DOHH2 (cell line): ENCODE data around the gene UBAP1.
"Not testable (repeated sequence)": the region's sequence is repeated elsewhere in the genome, so short reads cannot be mapped to it uniquely, and the experiment has no call there.

Experiments used
- H3F3A ChIP-seq: fragments of 200-600 bp; sonication (generic), shearing (Covaris generic); 2 replicates; pipeline ENCODE4 v1.6.0; 2016; ENCODE audit warnings: antibody characterized with exemption, mild to moderate bottlenecking; ENCODE audit not compliant: control insufficient read depth, insufficient read depth
- H3K27ac ChIP-seq: fragments of 200-600 bp; sonication (generic); 2 replicates; pipeline ENCODE4 v1.5.1; 2014; ENCODE audit warnings: low read depth, mild to moderate bottlenecking, low read length, moderate library complexity
- H3K27me3 ChIP-seq: fragments of 200-600 bp; sonication (generic); 2 replicates; pipeline ENCODE4 v1.6.1; 2014; ENCODE audit warnings: mild to moderate bottlenecking, low read length, mixed read lengths; ENCODE audit not compliant: control insufficient read depth
- H3K36me3 ChIP-seq: fragments of 200-600 bp; sonication (generic); 2 replicates; pipeline ENCODE4 v1.6.1; 2014; ENCODE audit warnings: mild to moderate bottlenecking, low read length, moderate library complexity, mixed read lengths; ENCODE audit not compliant: control insufficient read depth
- H3K4me1 ChIP-seq: fragments of 200-600 bp; sonication (generic); 2 replicates; pipeline ENCODE4 v1.6.1; 2014; ENCODE audit warnings: mild to moderate bottlenecking, low read length, mixed read lengths; ENCODE audit not compliant: control insufficient read depth
- H3K4me2 ChIP-seq: fragments of 200-600 bp; sonication (generic); 2 replicates; pipeline ENCODE4 v1.6.0; 2014; ENCODE audit warnings: mild to moderate bottlenecking, low read length, moderate library complexity
- H3K4me3 ChIP-seq: fragments of 200-600 bp; sonication (generic); 2 replicates; pipeline ENCODE4 v1.5.1; 2014; ENCODE audit warnings: mild to moderate bottlenecking, low read length, mixed read lengths
- H3K79me2 ChIP-seq: fragments of 200-600 bp; sonication (generic); 2 replicates; pipeline ENCODE4 v1.6.1; 2014; ENCODE audit warnings: mild to moderate bottlenecking, low read length, mixed read lengths; ENCODE audit not compliant: control insufficient read depth
- H3K9me2 ChIP-seq: fragments of 200-600 bp; sonication (generic); replicated peaks from 2 replicates; pipeline ENCODE4 v1.6.1; 2014; ENCODE audit warnings: mild to moderate bottlenecking, low read length, mixed read lengths; ENCODE audit not compliant: control insufficient read depth
- H3K9me3 ChIP-seq: fragments of 200-600 bp; sonication (generic); 2 replicates; pipeline ENCODE4 v1.6.1; 2014; ENCODE audit warnings: antibody characterized with exemption, low read length, mixed read lengths; ENCODE audit not compliant: control insufficient read depth, insufficient read depth
- H4K20me1 ChIP-seq: fragments of 200-600 bp; sonication (generic); 2 replicates; pipeline ENCODE4 v1.6.0; 2014; ENCODE audit warnings: low read depth, mild to moderate bottlenecking, antibody characterized with exemption, low read length, moderate library complexity; ENCODE audit not compliant: control insufficient read depth, insufficient read depth
- EZH2phosphoT487 ChIP-seq: fragments of 200-600 bp; sonication (generic); IDR thresholded peaks from 2 replicates; pipeline ENCODE4 v1.6.1; 2017; ENCODE audit warnings: borderline replicate concordance, mild to moderate bottlenecking, antibody characterized with exemption, low read length, moderate library complexity, mixed read lengths
- TF ChIP-seq, protein P1 (sequence below): fragments of 200-600 bp; sonication (generic); IDR thresholded peaks from one replicate; pipeline ENCODE4 v1.5.1; 2014; ENCODE audit warnings: antibody characterized with exemption, mild to moderate bottlenecking, low read depth, low read length; ENCODE audit not compliant: poor library complexity, severe bottlenecking

UBAP1 gene

DNA sequence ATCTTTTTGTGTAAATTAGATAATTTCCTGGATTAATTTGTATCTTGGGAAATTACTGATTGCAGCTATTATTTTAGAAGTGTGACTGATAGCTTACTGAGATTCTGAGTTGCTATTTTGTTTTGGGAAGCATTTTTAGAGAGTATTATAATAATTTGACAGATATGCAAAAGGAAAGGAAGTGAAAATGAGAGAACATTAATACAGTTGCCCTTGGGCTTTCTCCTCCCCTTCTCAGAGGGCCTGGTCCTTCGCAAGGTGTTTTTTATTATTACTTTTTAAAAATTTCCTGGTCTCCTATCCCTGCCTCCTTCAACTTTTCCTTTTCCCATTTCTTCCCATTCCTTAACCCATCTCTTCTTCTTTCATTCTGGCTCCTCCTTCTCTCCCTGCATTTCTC is 32.6 kb downstream of the UBAP1 start:
- no peaks in the 10 kb centered on the region for H3K36me3 ChIP-seq
- peaks cover 69% of the 10 kb centered on the region for H3K79me2 ChIP-seq
- H3K9me2 ChIP-seq: no peaks in the 10 kb centered on the region
- no peaks in the 10 kb centered on the region for H4K20me1 ChIP-seq
- peaks cover 9% of the 10 kb centered on the region; the same call in 1 of the 2 replicates for H3F3A ChIP-seq
- no peak overlapping the region for H3K27ac ChIP-seq
- peak overlapping the region; percentile 37 for H3K4me3 ChIP-seq
- peak overlapping the region; percentile 67 for H3K4me2 ChIP-seq
- H3K27me3 ChIP-seq: no peaks in the 10 kb centered on the region
- no peaks in the 10 kb centered on the region for H3K9me3 ChIP-seq
- TF ChIP-seq, protein P1, sequence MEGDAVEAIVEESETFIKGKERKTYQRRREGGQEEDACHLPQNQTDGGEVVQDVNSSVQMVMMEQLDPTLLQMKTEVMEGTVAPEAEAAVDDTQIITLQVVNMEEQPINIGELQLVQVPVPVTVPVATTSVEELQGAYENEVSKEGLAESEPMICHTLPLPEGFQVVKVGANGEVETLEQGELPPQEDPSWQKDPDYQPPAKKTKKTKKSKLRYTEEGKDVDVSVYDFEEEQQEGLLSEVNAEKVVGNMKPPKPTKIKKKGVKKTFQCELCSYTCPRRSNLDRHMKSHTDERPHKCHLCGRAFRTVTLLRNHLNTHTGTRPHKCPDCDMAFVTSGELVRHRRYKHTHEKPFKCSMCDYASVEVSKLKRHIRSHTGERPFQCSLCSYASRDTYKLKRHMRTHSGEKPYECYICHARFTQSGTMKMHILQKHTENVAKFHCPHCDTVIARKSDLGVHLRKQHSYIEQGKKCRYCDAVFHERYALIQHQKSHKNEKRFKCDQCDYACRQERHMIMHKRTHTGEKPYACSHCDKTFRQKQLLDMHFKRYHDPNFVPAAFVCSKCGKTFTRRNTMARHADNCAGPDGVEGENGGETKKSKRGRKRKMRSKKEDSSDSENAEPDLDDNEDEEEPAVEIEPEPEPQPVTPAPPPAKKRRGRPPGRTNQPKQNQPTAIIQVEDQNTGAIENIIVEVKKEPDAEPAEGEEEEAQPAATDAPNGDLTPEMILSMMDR: no peak
- TF ChIP-seq EZH2phosphoT487: no peak
- peaks cover 26% of the 10 kb centered on the region for H3K4me1 ChIP-seq

- not testable (repeated sequence) for H3K4me2 ChIP-seq, H3K27me3 ChIP-seq, H3F3A ChIP-seq, H3K27ac ChIP-seq, H4K20me1 ChIP-seq, H3K36me3 ChIP-seq, H3K9me2 ChIP-seq, H3K4me3 ChIP-seq, H3K9me3 ChIP-seq
- H3K79me2 ChIP-seq: peaks cover 48% of the 10 kb centered on the region
- peaks cover 26% of the 10 kb centered on the region for H3K4me1 ChIP-seq
Measured at GRCh38 chr9:34214354-34215000, 35.6 kb downstream of the UBAP1 start.

DNA sequence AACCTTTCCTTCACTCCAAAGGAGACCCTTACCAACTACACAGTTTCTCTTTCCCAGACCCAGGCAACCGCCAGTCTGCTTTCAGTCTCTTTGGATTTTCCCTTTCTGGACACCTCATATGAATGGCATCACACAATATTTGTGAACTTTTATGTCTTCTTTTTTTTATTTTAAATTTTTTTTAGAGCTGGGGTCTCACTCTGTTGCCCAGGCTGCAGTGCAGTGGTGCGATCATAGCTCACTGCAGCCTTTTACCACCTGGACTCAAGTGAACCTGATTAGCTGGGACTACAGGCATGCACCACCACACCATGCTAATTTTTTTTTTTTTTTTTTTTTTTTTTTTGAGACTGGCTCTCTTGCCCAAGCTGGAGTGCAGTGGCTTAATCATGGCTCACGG is 37.5 kb downstream of the UBAP1 start:
- H3K4me3 ChIP-seq: no peak overlapping the region
- H3K79me2 ChIP-seq: peaks cover 33% of the 10 kb centered on the region
- H3K4me2 ChIP-seq: no peak overlapping the region
- TF ChIP-seq, protein P1: no peak
- TF ChIP-seq EZH2phosphoT487: no peak
- H3F3A ChIP-seq: peaks cover 3% of the 10 kb centered on the region; the same call in 1 of the 2 replicates
- no peaks in the 10 kb centered on the region for H4K20me1 ChIP-seq
- H3K27ac ChIP-seq: no peak overlapping the region
- no peaks in the 10 kb centered on the region for H3K36me3 ChIP-seq
- H3K9me2 ChIP-seq: no peaks in the 10 kb centered on the region
- no peaks in the 10 kb centered on the region for H3K9me3 ChIP-seq
- H3K4me1 ChIP-seq: peaks cover 19% of the 10 kb centered on the region
- H3K27me3 ChIP-seq: no peaks in the 10 kb centered on the region

DNA sequence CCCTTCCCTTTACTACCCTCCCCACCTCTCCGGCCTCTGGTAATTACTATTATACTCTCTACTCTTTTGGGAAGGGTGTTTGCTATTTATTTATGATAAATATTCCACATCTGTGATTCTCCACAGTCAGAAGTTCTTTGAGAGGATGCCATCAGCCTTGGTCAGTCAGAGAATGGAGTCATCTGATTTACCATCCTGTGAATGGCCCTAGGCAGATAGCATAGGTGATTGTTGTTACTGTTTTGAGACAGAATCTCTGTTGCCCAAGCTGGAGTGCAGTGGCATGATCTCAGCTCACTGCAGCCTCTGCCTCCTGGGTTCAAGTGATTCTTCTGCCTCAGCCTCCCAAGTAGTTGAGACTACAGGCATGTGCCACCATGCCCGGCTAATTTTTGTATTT is 38.2 kb downstream of the UBAP1 start:
- H3K27ac ChIP-seq, H3K4me2 ChIP-seq, H4K20me1 ChIP-seq, H3K36me3 ChIP-seq, H3K9me3 ChIP-seq, H3F3A ChIP-seq, H3K4me3 ChIP-seq, H3K9me2 ChIP-seq, H3K27me3 ChIP-seq: not testable (repeated sequence)
- peaks cover 27% of the 10 kb centered on the region for H3K79me2 ChIP-seq
- peaks cover 13% of the 10 kb centered on the region for H3K4me1 ChIP-seq
